HG03175 (cell line): ENCODE results near the gene SENP2.
"Not testable (repeated sequence)": the region's sequence is repeated elsewhere in the genome, so short reads cannot be mapped to it uniquely, and the experiment has no call there.

Source experiments
- ATAC-seq: cut with Tn5 transposase; IDR thresholded peaks from one replicate; pipeline ENCODE4 v1.9.1; 2021; ENCODE audit warnings: mild to moderate bottlenecking, moderate library complexity; ENCODE audit not compliant: unreplicated experiment

SENP2 gene

DNA sequence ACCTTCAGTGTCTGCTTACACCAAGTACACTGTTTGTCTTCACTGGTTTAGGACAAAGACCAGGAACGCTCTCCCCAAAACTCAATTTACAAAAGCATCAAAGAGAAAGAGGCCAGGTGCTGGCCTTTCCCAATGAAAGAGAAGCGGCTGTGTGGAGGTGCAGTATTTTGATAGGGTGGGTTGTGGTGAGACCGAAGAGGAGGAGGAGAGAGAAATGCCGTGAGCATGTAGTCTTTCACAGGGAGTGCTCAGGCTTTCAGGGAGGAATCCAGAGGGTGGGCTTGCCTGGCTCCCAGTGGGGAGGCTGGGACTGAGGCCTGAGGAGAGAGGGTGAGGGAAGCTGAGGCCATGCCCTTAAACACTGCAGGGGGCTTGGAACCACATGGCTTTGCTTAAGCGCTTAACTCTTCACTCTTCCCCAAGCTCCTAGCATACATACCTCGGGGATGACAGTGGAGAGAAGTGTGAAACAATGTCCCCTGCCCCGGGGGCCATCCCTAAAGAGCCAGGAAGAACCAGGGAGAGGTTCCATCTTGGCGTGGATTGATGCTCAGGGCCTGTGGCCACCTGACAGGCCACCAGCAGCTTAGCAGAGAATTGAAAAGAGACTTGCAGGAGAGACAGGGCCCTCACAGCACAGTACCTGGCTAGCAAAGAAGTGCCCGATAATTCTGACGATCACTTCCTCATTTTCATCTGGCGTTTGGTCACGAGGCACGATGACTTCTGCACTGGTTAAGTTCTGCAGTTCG is 60.5 kb downstream of the SENP2 start:
- no peak for ATAC-seq

DNA sequence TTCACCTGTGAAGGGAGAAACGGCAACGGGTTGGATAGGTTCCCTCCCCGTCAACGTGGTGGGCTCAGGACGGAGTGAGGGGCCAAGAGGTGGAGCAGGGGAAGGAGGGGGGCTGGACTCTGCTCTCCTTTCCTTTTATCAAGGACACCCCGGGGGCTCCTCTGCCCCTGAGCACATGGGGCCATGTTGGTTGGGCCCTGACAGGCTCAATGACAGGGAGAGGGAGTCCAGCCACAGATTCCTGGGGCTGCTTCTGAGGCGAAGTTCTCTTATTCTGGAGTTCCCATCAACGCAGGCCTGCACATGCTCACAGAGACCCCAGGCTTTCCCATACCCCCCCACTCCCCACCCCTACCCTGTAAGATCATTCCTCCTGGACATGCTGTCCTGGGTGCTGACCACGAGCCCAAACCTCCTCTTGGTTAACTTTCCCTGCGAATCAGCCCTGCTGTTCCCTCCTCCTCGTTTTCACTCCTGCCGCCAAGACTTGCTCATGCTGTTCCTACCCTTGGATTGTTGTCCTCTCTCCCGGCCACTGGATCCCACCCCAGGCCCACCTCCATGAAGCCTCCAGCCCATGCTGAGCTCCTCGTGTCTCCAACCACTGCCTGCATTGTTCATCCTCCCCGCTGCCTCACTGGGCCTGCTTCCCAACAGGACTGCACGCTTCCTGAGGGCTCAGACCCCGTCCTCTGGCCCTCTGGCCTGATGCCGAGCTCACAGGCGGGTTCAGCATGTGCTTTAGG is 61.2 kb downstream of the SENP2 start:
- ATAC-seq = no peak

- ATAC-seq = no peak
Observed at GRCh38 chr3:185647880-185648210, 61.8 kb downstream of the SENP2 start.

DNA sequence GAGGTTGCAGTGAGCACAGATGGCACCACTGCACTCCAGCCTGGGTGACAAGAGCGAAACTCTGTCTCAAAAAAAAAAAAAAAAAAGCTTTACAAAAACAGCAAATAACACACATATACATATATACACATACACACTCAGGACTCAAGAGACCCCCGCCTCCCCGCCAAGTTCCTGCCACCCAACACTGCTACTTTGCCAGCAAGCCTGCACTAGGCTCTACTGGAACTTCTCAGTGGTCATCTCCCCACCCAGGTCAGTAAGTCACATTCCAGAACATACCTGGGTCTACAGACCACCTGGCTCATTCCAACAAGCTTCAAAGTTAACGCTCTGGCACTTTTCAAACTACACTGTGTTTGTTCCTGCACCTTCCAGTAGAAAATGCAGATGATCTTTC is 62.3 kb downstream of the SENP2 start:
- ATAC-seq = no peak

DNA sequence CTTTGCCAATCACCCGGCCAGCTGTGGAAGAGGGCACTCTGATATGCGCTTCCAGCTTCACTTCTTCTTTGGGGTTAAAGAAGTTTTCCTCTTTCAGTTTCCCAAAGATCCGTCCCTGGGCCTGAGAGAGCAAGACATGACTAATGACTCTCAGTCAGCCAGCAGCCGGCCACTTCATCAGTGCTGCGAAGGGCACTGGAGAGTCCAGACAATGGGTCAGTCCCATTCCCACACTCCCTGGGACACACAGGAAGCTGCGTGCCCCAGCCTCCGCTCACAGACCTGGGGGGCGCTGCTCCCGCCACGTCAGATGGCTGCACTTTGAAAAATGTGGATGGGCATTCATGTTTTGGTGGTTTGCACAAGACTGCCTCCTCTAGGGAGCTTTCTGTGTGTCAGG is 63.3 kb downstream of the SENP2 start:
- ATAC-seq = no peak

DNA sequence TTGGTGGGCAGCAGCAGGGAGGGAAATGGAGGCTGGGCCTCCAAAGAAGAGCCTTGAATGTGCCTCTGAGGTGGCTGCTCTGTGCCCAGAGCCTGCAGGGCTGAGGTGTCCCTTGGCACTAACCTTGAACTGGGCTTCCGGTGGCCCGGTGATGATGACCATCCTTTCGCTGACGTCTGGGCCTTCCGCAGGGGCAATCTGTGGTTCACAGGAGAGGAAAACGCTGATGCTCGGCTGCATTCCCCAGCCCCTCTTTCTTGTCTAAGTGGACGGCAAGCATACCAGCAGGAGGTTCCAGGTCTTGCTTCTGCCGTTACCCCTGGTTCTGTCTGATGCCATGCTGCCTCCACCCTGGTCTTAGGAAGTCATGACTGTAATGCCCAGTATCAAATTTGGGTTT is 65.9 kb downstream of the SENP2 start:
- ATAC-seq = no peak

- ATAC-seq = no peak
Observed at GRCh38 chr3:185653949-185654757, 68.1 kb downstream of the SENP2 start.

DNA sequence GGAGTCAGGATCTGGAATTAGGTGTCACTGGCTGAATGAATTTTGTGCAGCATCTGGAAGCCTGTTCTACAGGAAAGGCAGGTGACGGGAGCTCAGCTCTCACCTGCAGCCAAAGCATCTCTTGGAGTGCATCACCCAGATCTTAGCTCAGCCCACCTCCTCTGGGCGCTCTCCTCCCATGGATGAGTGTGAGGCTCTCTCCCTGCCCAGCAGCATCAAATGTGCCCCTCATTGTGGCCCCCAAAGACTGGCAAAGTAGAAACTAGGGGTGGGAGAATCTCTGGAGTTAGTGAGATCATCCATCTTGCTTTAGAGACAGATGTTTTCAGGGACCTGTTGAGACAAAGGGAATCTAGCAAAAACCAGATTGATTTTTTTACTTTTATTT is 68.7 kb downstream of the SENP2 start:
- ATAC-seq = no peak

GRCh38 chr3:185655426-185656320 is 69.6 kb downstream of the SENP2 start:
- ATAC-seq = no peak

GRCh38 chr3:185656321-185656840 is 70.3 kb downstream of the SENP2 start:
- ATAC-seq = no peak

DNA sequence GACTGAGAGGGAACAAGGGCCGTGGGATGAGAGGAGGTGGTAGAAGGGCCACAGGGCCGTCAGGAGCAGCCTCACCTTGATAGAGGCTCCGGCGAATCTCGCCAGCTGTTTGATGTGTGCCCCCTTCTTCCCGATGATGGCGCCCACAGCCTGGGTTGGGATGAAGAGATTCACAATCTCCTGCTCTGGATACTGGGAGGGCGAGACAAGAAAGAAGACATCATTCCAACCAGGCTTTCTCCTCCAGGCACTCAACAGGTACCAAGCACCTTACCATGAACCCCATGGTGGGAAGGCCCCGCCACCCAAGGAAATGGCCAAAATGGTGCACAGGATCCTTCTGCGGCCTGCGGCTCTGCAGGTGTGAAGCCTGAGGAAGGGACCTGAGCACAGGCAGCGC is 71.1 kb downstream of the SENP2 start:
- ATAC-seq = no peak

DNA sequence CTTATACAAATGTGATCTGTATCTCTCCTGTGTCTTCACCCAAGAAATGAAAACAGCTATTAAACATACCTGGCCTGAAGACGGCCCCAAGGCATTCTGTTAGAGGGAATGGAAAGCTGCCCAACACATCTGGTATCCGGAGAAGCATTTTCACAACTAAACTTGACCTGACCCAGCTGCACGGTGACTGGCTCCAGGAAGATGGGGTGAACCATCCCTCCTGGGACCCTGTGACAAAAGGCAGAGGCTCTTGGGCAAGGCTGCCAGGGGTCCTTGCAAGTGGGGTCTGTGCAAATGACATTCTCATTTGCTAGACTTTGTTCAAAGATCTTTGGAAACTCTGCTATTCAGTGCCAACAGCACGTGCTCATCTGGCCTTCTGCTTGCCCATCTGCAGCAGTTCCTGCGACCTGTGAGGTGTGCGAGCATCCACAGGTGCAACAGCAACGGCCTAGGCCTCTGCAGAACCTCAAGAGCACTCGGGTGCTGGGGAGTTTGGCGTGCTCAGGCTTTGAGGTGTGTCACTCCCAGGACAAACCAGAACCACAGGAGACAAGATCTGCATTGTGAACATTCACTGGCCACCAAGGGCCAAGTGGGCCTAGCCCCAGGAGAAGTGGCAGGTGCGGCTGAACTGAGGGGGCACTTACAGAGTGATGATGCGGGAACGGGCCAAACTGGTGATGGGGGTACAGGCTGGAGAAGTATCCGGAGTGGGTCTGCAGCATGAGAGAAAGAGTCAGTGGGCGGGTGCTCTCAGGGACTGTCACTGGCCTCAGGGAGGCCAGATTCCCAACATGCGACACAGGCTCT is 71.8 kb downstream of the SENP2 start:
- ATAC-seq = no peak

GRCh38 chr3:185658504-185658912 is 72.4 kb downstream of the SENP2 start:
- ATAC-seq = no peak

DNA sequence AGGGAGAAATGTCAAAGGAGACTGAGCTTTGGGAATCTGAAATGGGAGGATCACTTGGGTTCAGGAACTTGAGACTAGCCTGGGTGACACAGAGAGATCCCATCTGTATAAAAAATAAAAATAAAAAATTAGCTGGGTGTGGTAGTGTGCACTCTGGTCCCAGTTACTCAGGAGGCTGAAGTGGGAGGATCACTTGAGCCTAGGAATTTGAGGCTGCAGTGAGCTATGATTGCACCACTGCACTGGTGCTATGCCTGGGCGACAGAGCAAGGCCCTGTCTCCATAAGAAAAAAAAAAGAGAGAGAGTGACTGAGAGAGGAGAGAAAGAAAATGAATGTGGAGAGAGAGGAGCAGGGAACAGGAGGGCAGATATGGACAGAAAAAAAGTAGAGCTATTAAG is 72.8 kb downstream of the SENP2 start:
- ATAC-seq = no peak

- peak; percentile 66 for ATAC-seq
Observed at GRCh38 chr3:185659942-185660921, 74.1 kb downstream of the SENP2 start.

DNA sequence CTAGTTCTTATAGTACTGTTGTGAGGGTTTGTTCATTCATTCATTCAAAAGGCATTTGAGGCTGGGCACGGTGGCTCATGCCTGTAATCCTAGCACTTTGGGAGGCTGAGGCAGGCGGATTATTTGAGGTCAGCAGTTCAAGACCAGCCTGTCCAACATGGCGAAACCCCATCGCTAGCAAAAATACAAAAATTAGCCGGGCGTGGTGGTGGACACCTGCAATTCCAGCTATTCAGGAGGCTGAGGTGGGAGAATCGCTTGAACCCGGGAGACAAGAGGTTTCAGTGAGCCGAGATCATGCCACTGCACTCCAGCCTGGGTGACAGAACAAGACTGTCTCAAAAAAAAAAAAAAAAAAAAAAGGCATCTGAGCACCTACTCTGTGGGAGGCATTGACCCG is 75.2 kb downstream of the SENP2 start:
- ATAC-seq = not testable (repeated sequence)

DNA sequence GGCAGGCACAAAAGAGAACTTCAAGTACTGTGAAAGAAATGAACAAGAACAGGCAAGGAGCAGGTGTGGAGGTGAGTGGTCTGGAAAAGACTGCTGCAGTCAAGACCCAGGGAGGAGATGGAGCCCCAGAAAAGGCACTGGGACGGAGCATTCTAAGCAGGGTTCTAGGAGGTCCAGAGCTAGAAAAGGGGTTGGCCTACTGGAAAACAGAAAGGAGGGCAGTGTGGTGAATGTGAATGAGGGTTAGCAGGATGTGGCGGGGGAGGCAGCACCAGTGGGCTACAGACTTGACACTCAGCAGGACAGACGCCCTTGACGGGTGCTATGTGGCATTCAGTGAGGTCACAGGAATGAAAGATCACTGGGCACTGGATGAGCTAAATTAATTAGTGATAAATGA is 75.7 kb downstream of the SENP2 start:
- no peak for ATAC-seq

- no peak for ATAC-seq
Observed at GRCh38 chr3:185663929-185664328, 77.8 kb downstream of the SENP2 start.

DNA sequence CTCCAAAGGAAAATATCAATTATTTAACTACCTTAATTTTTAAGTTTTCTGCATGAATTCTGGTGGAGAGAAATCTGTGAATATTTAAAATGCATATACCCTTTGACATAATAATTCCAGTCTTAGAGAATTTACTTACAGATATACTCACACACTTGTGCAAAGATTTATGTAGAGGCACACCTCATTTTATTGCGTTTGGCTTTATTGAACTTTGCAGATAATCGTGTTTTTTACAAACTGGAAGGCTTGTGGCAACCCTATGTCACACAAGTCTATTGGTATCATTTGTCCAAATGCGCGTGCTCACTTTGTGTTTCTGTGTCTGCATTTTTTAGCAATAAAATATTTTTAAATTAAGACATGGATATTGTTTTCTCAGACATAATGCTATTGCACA is 81.5 kb downstream of the SENP2 start:
- no peak for ATAC-seq
